AG04450 (cell line): ENCODE results near the gene TAF4B. TPM values are rescaled to one million over a fixed set of nuclear protein-coding genes. Genes with fewer than 3 reads are reported as not detected.

Source experiments
- CTCF ChIA-PET: fragments of 300-600, 350-600 bp; formaldehyde crosslinking; extraction: SDS; loops from one replicate; lab custom pipeline; 2022; ENCODE audit warnings: antibody characterized with exemption, inconsistent platforms; lab: Charles Lee
- POLR2A ChIA-PET: fragments of 350-600 bp; formaldehyde crosslinking; extraction: SDS; loops from one replicate; lab custom pipeline; 2021; ENCODE audit warnings: antibody characterized with exemption, inconsistent platforms; lab: Yijun Ruan, JAX
- DNase-seq: peaks from one replicate; pipeline ENCODE4 v3.0.0-alpha.2; 2011; ENCODE audit warnings: low read depth, low spot score
- H3K27ac ChIP-seq: one replicate; pipeline ENCODE4 v1.5.1; 2012; ENCODE audit warnings: low read depth, low read length, control low read depth
- H3K27me3 ChIP-seq: one replicate; pipeline ENCODE4 v1.6.0; 2012; ENCODE audit warnings: low read length; ENCODE audit not compliant: control insufficient read depth, insufficient read depth
- H3K4me3 ChIP-seq: 2 replicates; pipeline ENCODE4 v1.5.1; 2011; ENCODE audit warnings: mild to moderate bottlenecking, low read depth, low read length, control low read depth
- H3K9me3 ChIP-seq: 2 replicates; pipeline ENCODE4 v1.5.1; 2012; ENCODE audit warnings: low read length; ENCODE audit not compliant: control insufficient read depth, insufficient read depth
- CTCF ChIP-seq: IDR thresholded peaks from 2 replicates; pipeline ENCODE4 v1.5.1; 2011; ENCODE audit warnings: low read depth, low read length, control low read depth, inconsistent platforms
- polyA plus RNA-seq: library from polyadenylated mRNA; depleted of rRNA; stranded (reverse); fragments of >200 nt; gene quantifications from 2 replicates; pipeline ENCODE4 v1.2.3, GENCODE V29; 2011

Gene TAF4B
- polyA plus RNA-seq, 1 experiment: 0.40 TPM

DNA sequence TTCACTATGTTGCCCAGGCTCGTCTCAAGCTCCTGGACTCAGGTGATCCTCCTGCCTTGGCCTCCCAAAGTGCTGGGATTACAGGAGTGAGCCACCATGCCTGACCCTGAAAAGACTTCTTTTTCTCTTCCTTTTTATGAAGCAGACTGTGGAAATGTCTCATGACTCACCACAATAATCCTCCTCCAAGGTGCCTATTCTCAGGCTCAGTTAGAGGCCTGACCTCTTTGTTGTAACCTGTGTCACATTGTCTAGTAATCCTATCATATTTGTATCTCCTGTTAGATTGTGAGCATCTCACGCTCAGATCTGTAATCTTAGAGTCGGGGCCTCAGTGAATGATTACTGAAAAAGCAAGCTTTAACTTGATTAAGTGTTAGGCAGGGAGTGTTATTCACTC lies 18.3 kb upstream of the TAF4B start:
- Histone ChIP-seq H3K4me3 (no peak overlapping the region), H3K27ac (no peak overlapping the region), H3K27me3 (no peaks in the 10 kb centered on the region), H3K9me3 (no peaks in the 10 kb centered on the region)
- ChIA-PET CTCF (no interaction called here), POLR2A (no interaction called here)
- DNase-seq: no peak
- no peak for TF ChIP-seq CTCF

- no peaks in the 10 kb centered on the region for H3K27me3 ChIP-seq
- CTCF ChIA-PET: no interaction called here
- no peaks in the 10 kb centered on the region for H3K9me3 ChIP-seq
- TF ChIP-seq CTCF: no peak
- H3K4me3 ChIP-seq: no peak overlapping the region
- DNase-seq: no peak
- POLR2A ChIA-PET: no interaction called here
- no peak overlapping the region for H3K27ac ChIP-seq
Measured at GRCh38 chr18:26208977-26209376, 17.3 kb upstream of the TAF4B start.

DNA sequence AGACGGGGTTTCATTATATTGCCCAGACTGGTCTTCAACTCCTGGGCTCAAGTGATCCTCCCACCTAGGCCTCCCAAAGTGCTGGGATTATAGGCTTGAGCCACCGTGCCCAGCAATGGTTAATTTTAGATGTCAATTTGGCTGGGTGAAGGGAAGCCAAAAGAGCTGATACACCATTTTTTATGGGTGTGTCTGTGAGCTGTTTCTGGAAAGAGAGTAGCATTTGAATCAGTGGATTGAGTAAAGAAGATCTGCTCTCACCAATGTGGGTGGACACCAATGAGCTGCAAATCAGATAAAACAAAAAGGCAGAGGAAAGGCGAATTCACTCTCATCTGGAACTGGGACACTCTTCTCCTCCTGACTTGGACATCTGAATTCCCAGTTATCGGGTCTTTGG lies 16.1 kb upstream of the TAF4B start:
- POLR2A ChIA-PET: no interaction called here
- no peak overlapping the region for H3K4me3 ChIP-seq

DNA sequence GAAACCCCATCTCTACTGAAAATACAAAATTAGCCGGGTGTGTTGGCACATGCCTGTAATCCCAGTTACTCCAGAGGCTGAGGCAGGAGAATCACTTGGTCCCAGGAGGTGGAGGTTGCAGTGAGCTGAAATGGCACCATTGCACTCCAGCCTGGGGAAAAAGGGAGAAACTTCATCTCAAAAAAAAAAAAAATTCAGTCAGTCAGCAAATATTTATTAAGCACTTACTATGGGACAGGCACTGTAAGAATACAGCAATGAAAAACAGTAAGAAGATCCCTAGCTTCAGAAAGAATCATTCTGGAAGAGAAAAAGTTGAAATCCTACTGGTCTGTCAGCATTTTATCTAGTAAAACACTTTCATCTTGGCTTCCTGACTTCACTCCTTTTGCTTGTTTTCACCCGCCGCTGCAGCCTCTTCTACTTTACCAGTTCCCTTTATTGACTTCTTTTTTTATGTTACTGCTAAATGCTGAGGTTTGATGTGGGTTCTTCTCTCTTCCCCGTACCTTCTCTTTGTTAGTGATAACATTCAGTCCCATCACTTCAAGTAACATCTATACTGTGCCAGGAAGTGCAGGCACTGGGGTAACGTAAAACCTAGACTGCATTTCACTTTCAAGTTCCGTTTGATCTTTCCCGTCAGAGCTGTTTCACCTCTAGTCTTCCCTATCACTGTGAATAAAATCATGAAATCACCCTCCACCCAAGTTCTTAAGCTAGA lies 10.8 kb upstream of the TAF4B start:
- no peak for DNase-seq
- POLR2A ChIA-PET: no interaction called here
- H3K9me3 ChIP-seq: no peaks in the 10 kb centered on the region
- H3K27ac ChIP-seq: no peak overlapping the region
- TF ChIP-seq CTCF: no peak
- H3K27me3 ChIP-seq: no peaks in the 10 kb centered on the region
- no peak overlapping the region for H3K4me3 ChIP-seq
- CTCF ChIA-PET: no interaction called here

More for the DNA sequence above, 16.1 kb upstream of the TAF4B start:
- TF ChIP-seq CTCF: no peak
- Histone ChIP-seq H3K9me3 (no peaks in the 10 kb centered on the region), H3K27me3 (no peaks in the 10 kb centered on the region), H3K27ac (no peak overlapping the region)
- DNase-seq: no peak
- CTCF ChIA-PET: interaction anchor here (0.5 kb wide), 1 partner anchor 154 kb away, joined by 4 read pairs; no protein-coding TSS in a partner anchor

DNA sequence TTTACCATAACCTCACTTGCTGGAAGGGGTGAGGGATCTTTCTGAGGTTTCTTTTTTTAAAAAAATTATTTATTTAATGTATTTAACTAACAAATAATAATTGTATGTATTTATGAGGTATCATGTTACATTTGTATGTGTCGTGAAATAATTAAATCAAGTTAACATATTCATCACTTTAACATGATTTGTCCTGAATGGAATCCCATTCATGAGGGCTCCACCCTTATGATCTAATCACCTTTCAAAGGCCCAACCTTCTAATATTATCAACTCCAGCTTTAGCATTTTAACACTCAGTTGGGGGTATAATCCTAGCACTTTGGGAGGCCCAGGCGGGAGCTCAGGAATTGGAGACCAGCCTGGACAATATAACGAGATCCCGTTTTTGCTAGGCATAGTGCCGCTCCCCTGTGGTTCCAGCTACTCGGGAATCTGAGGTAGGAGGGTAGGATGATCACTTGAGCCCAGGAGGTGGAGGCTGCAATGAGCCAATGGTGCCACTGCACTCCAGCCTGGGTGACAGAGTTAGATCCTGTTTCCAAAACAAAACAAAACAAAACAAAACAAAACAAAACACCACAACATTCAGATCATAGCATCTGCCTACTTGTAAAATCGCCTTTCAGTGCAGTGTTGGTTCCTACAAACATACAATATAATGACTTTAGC lies 1.1 kb upstream of the TAF4B start:
- peaks cover 6% of the 10 kb centered on the region for H3K27me3 ChIP-seq
- H3K27ac ChIP-seq: no peak overlapping the region
- H3K9me3 ChIP-seq: no peaks in the 10 kb centered on the region; the same call in 1 of the 2 replicates
- H3K4me3 ChIP-seq: no peak overlapping the region
- POLR2A ChIA-PET: no interaction called here
- no peak for TF ChIP-seq CTCF
- CTCF ChIA-PET: no interaction called here
- no peak for DNase-seq
